NCI-H2227 treated with DMSO at 0.1 percent for 48 hours (cell line): ENCODE measurements around the gene CARM1.

Experiments used
- DNase-seq: peaks from one replicate; lab custom pipeline; 2025; lab: John Stamatoyannopoulos, UW

The CARM1 gene

GRCh38 chr19:10908380-10908960 is 37.1 kb downstream of the CARM1 start:
- no peak for DNase-seq

- DNase-seq = no peak
Observed at GRCh38 chr19:10911579-10912363, 40.4 kb downstream of the CARM1 start.

GRCh38 chr19:10912619-10913018 is 41.3 kb downstream of the CARM1 start:
- DNase-seq = no peak

GRCh38 chr19:10913716-10914340 is 42.5 kb downstream of the CARM1 start:
- no peak for DNase-seq

GRCh38 chr19:10915130-10916091 is 44.1 kb downstream of the CARM1 start:
- no peak for DNase-seq

GRCh38 chr19:10916602-10917001 is 45.2 kb downstream of the CARM1 start:
- DNase-seq = no peak

- peak; percentile 0 for DNase-seq
Observed at GRCh38 chr19:10918359-10918758, 47.0 kb downstream of the CARM1 start.

GRCh38 chr19:10919352-10920287 is 48.3 kb downstream of the CARM1 start:
- DNase-seq = no peak

GRCh38 chr19:10920288-10920655 is 48.9 kb downstream of the CARM1 start:
- DNase-seq = no peak

- no peak for DNase-seq
Observed at GRCh38 chr19:10920781-10921180, 49.4 kb downstream of the CARM1 start.

- DNase-seq = no peak
Observed at GRCh38 chr19:10921199-10921909, 50.0 kb downstream of the CARM1 start.

- no peak for DNase-seq
Observed at GRCh38 chr19:10921910-10922637, 50.7 kb downstream of the CARM1 start.

GRCh38 chr19:10922638-10923014 is 51.3 kb downstream of the CARM1 start:
- no peak for DNase-seq

- no peak for DNase-seq
Observed at GRCh38 chr19:10923260-10924112, 52.1 kb downstream of the CARM1 start.

GRCh38 chr19:10924597-10924996 is 53.2 kb downstream of the CARM1 start:
- DNase-seq = no peak

GRCh38 chr19:10927730-10928562 is 56.6 kb downstream of the CARM1 start:
- DNase-seq = no peak

GRCh38 chr19:10928563-10929401 is 57.4 kb downstream of the CARM1 start, which contains the start of the genes TIMM29 and YIPF2:
TSS of gene TIMM29 (plus strand) at chr19:10928811. CDS start at chr19:10928823, 12 bp downstream.
TSS of gene YIPF2 (minus strand) at chr19:10928639. CDS start at chr19:10928410, 229 bp downstream.
- DNase-seq = peak; percentile 92
